NB4 (cell line): ENCODE measurements around the gene OOEP.

ENCODE experiments used
- DNase-seq: peaks from one replicate; pipeline ENCODE4 v3.0.0; 2010; ENCODE audit warnings: low read depth
- H3K4me3 ChIP-seq: one replicate; pipeline ENCODE4 v1.5.1; 2011; ENCODE audit warnings: mild to moderate bottlenecking, low read depth, low read length, moderate library complexity
- MYC ChIP-seq: IDR thresholded peaks from 2 replicates; pipeline ENCODE4 v1.6.1; 2011; ENCODE audit warnings: low read depth, low read length
- POLR2A ChIP-seq: IDR thresholded peaks from 2 replicates; pipeline ENCODE4 v1.6.1; 2011; ENCODE audit warnings: mild to moderate bottlenecking; ENCODE audit not compliant: insufficient read length; ENCODE audit errors: extremely low read depth
- TF ChIP-seq, protein P1 (sequence below): IDR thresholded peaks from 2 replicates; pipeline ENCODE4 v1.6.1; 2011; ENCODE audit warnings: low read depth, low read length
- TF ChIP-seq, protein P2 (sequence below): IDR thresholded peaks from one replicate; pipeline ENCODE4 v1.5.1; 2012; ENCODE audit warnings: low read depth, low read length

Gene OOEP

DNA sequence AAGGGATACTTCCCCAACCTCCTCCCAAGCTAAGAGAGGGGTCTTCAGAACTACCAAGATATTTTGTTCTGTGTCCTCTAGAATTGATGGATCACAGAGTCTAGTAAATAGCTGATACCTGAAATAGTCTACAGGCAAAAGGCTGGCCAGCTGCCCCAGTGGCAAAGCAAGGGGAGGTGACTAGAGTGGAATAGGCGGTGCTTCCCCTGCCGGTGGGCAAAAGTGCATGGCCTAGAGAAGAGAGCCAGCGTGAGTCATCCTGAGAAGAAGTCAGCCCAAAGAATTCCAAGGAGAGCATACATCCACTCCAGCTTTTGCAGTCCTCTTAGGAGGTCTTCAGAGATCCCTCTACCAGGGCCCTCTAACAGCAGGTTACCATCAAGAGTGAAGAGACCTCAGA is 30.4 kb downstream of the OOEP start:
- TF ChIP-seq, protein P1, sequence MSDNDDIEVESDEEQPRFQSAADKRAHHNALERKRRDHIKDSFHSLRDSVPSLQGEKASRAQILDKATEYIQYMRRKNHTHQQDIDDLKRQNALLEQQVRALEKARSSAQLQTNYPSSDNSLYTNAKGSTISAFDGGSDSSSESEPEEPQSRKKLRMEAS, result no peak
- TF ChIP-seq, protein P2, sequence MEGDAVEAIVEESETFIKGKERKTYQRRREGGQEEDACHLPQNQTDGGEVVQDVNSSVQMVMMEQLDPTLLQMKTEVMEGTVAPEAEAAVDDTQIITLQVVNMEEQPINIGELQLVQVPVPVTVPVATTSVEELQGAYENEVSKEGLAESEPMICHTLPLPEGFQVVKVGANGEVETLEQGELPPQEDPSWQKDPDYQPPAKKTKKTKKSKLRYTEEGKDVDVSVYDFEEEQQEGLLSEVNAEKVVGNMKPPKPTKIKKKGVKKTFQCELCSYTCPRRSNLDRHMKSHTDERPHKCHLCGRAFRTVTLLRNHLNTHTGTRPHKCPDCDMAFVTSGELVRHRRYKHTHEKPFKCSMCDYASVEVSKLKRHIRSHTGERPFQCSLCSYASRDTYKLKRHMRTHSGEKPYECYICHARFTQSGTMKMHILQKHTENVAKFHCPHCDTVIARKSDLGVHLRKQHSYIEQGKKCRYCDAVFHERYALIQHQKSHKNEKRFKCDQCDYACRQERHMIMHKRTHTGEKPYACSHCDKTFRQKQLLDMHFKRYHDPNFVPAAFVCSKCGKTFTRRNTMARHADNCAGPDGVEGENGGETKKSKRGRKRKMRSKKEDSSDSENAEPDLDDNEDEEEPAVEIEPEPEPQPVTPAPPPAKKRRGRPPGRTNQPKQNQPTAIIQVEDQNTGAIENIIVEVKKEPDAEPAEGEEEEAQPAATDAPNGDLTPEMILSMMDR, result no peak
- TF ChIP-seq POLR2A (no peak), MYC (no peak)
- DNase-seq, result no peak
- H3K4me3 ChIP-seq, result no peak overlapping the region

- no peak overlapping the region for H3K4me3 ChIP-seq
- no peak for DNase-seq
- TF ChIP-seq, protein P1, result no peak
- no peak for TF ChIP-seq MYC
These were observed 40.5 kb downstream of the OOEP start for GRCh38 chr6:73329201-73329600.

GRCh38 chr6:73328790-73329189 is 40.9 kb downstream of the OOEP start:
- DNase-seq, result no peak
- no peak for TF ChIP-seq POLR2A
- TF ChIP-seq, protein P1, result no peak
- TF ChIP-seq MYC, result no peak
- TF ChIP-seq, protein P2, result no peak
- no peak overlapping the region for H3K4me3 ChIP-seq

GRCh38 chr6:73325656-73326055 is 44.0 kb downstream of the OOEP start:
- DNase-seq, result no peak
- no peak overlapping the region for H3K4me3 ChIP-seq
- no peak for TF ChIP-seq POLR2A
- TF ChIP-seq, protein P1, result no peak
- TF ChIP-seq, protein P2, result no peak
- TF ChIP-seq MYC, result no peak

GRCh38 chr6:73323323-73323722 is 46.4 kb downstream of the OOEP start:
- TF ChIP-seq POLR2A (no peak), MYC (no peak)
- TF ChIP-seq, protein P1, result no peak
- TF ChIP-seq, protein P2, result no peak
- H3K4me3 ChIP-seq, result no peak overlapping the region
- no peak for DNase-seq
